NCI-H748 (cell line): Measurements from ENCODE around the gene SKOR2.

Source experiments
- DNase-seq: peaks from one replicate; lab custom pipeline; 2025; ENCODE audit not compliant: unreplicated experiment; lab: John Stamatoyannopoulos, UW

Gene SKOR2

GRCh38 chr18:47260924-47261701 lies 9.7 kb upstream of the SKOR2 start:
- no peak for DNase-seq

- no peak for DNase-seq
These were observed 8.9 kb upstream of the SKOR2 start for GRCh38 chr18:47260120-47260923.

GRCh38 chr18:47254341-47254939 lies 3.0 kb upstream of the SKOR2 start:
- no peak for DNase-seq

GRCh38 chr18:47253101-47253654 lies 1.7 kb upstream of the SKOR2 start:
- DNase-seq: no peak

GRCh38 chr18:47250391-47251046 lies 941 bp downstream of the SKOR2 start:
- no peak for DNase-seq

GRCh38 chr18:47249314-47249981 lies 2.0 kb downstream of the SKOR2 start:
- DNase-seq: no peak

- no peak for DNase-seq
These were observed 2.7 kb downstream of the SKOR2 start for GRCh38 chr18:47248604-47249313.

- no peak for DNase-seq
These were observed 3.3 kb downstream of the SKOR2 start for GRCh38 chr18:47248115-47248603.

GRCh38 chr18:47247416-47248114 lies 3.9 kb downstream of the SKOR2 start:
- DNase-seq: no peak

GRCh38 chr18:47247036-47247415 lies 4.4 kb downstream of the SKOR2 start:
- no peak for DNase-seq

GRCh38 chr18:47246027-47246971 lies 5.2 kb downstream of the SKOR2 start:
- no peak for DNase-seq

GRCh38 chr18:47244086-47244485 lies 7.4 kb downstream of the SKOR2 start:
- peak; percentile 16 for DNase-seq

- no peak for DNase-seq
These were observed 16.4 kb downstream of the SKOR2 start for GRCh38 chr18:47235096-47235495.

GRCh38 chr18:47226660-47227059 lies 24.8 kb downstream of the SKOR2 start:
- DNase-seq: no peak

GRCh38 chr18:47215554-47216138 lies 35.8 kb downstream of the SKOR2 start:
- DNase-seq: peak; percentile 78

GRCh38 chr18:47209171-47209570 lies 42.3 kb downstream of the SKOR2 start:
- no peak for DNase-seq

- no peak for DNase-seq
These were observed 44.4 kb downstream of the SKOR2 start for GRCh38 chr18:47206945-47207637.
